Endothelial cell of umbilical vein (primary cell): Measurements from ENCODE around the gene ZNF600. TPM values are rescaled to one million over a fixed set of nuclear protein-coding genes. Genes with fewer than 3 reads are reported as not detected.
A peak's percentile ranks its signal among the peaks of the same experiment; 100 is the strongest.
"Not testable (repeated sequence)": the region's sequence is repeated elsewhere in the genome, so short reads cannot be mapped to it uniquely, and the experiment has no call there.

Experiments
- Bru-seq: library from RNA; stranded (reverse); fragments of 400-500 nt; gene quantifications from one replicate; lab custom pipeline; 2021; lab: Mats Ljungman, UMichigan
- BruChase-seq, 2 experiments: library from RNA; stranded (reverse); fragments of 400-500 nt; gene quantifications; one replicate each; lab custom pipeline; 2021; lab: Mats Ljungman, UMichigan
- BruUV-seq: library from RNA; stranded (reverse); fragments of 400-500 nt; replicated peaks from 2 replicates; lab custom pipeline; 2021; lab: Mats Ljungman, UMichigan
- CTCF ChIA-PET: fragments of 300-600, 350-600 bp; sonication (Branson Sonifier 250); formaldehyde crosslinking; loops from one replicate; lab custom pipeline; 2021; ENCODE audit warnings: antibody characterized with exemption, inconsistent platforms; lab: Charles Lee
- POLR2A ChIA-PET: fragments of 300-600, 350-600 bp; sonication (Branson Sonifier 250); formaldehyde crosslinking; loops from one replicate; lab custom pipeline; 2021; ENCODE audit warnings: antibody characterized with exemption, inconsistent platforms; lab: Charles Lee
- DNase-seq: peaks from one replicate; pipeline ENCODE4 v3.0.0-alpha.2; 2011; ENCODE audit warnings: low read depth, low spot score
- FAIRE-seq: peaks from 2 replicates; lab custom pipeline; 2011; peaks lifted over from hg19 to GRCh38; lab: Jason Lieb, UNC
- H2AFZ ChIP-seq: 2 replicates; pipeline ENCODE4 v1.6.0; 2012; ENCODE audit warnings: low read depth, low read length, control low read depth, inconsistent platforms
- H3K27ac ChIP-seq: 2 replicates; pipeline ENCODE4 v1.5.1; 2011; ENCODE audit warnings: low read depth, mild to moderate bottlenecking, control low read depth, low read length, moderate library complexity; ENCODE audit not compliant: insufficient read depth
- H3K27me3 ChIP-seq, 2 experiments: 2 replicates each; pipeline versions ENCODE4 v1.6.0 to v1.6.1; 2011; ENCODE audit warnings: low read length in 2 of 2, mixed read lengths in 1 of 2; ENCODE audit not compliant: control insufficient read depth in 2 of 2, insufficient read depth in 2 of 2
- H3K36me3 ChIP-seq, 2 experiments: 2 replicates in 1 of 2; 3 replicates in 1 of 2; pipeline ENCODE4 v1.5.1; 2011; ENCODE audit warnings: low read length in 2 of 2, mild to moderate bottlenecking in 1 of 2, moderate library complexity in 1 of 2; ENCODE audit not compliant: control insufficient read depth in 2 of 2, insufficient read depth in 2 of 2; ENCODE audit errors: extremely low read depth in 1 of 2
- H3K4me1 ChIP-seq: 3 replicates; pipeline ENCODE4 v1.5.1; 2011; ENCODE audit warnings: mild to moderate bottlenecking, low read length; ENCODE audit not compliant: control insufficient read depth, insufficient read depth; ENCODE audit errors: extremely low read depth
- H3K4me2 ChIP-seq: 2 replicates; pipeline ENCODE4 v1.6.1; 2011; ENCODE audit warnings: low read length, control low read depth, mixed read lengths; ENCODE audit not compliant: insufficient read depth
- H3K4me3 ChIP-seq, 3 experiments: fragments of 200-600 bp in 1 of 3; sonication (generic), shearing (Covaris generic) in 1 of 3; replicated peaks in 1 of 3; 2 replicates each; pipeline ENCODE4 v1.5.1; 2011 to 2016; ENCODE audit warnings: control low read depth in 3 of 3, low read length in 3 of 3, mild to moderate bottlenecking in 2 of 3, inconsistent platforms in 1 of 3, low read depth in 1 of 3, moderate library complexity in 1 of 3; ENCODE audit not compliant: insufficient read depth in 1 of 3
- H3K79me2 ChIP-seq: 2 replicates; pipeline ENCODE4 v1.6.0; 2012; ENCODE audit warnings: low read length, inconsistent platforms; ENCODE audit not compliant: control insufficient read depth, insufficient read depth
- H3K9ac ChIP-seq: replicated peaks from 2 replicates; pipeline ENCODE3; 2011; ENCODE audit warnings: low read length, control low read depth; ENCODE audit not compliant: insufficient read depth; ENCODE audit errors: extremely low read depth
- H3K9me1 ChIP-seq: replicated peaks from 3 replicates; pipeline ENCODE4 v1.6.0; 2011; ENCODE audit warnings: mild to moderate bottlenecking, low read length; ENCODE audit not compliant: control insufficient read depth, insufficient read depth; ENCODE audit errors: extremely low read depth
- H3K9me3 ChIP-seq: replicated peaks from 2 replicates; pipeline ENCODE4 v1.5.1; 2012; ENCODE audit warnings: low read length, inconsistent platforms; ENCODE audit not compliant: control insufficient read depth, insufficient read depth
- H4K20me1 ChIP-seq: replicated peaks from 2 replicates; pipeline ENCODE3; 2011; ENCODE audit warnings: mild to moderate bottlenecking, low read length; ENCODE audit not compliant: control insufficient read depth, insufficient read depth; ENCODE audit errors: extremely low read depth
- CTCF ChIP-seq, 2 donors: IDR thresholded peaks; 1 replicate in 1 of 2; 2 replicates in 1 of 2; pipeline ENCODE4 v1.5.1; 2011; ENCODE audit warnings: low read length in 2 of 2, mild to moderate bottlenecking in 2 of 2, moderate library complexity in 2 of 2, control low read depth in 1 of 2, inconsistent platforms in 1 of 2, low read depth in 1 of 2; ENCODE audit not compliant: insufficient read depth in 1 of 2; ENCODE audit errors: extremely low read depth in 1 of 2
- POLR2A ChIP-seq: IDR thresholded peaks from 2 replicates; pipeline ENCODE4 v1.6.1; 2012; ENCODE audit warnings: low read depth, mild to moderate bottlenecking, control low read depth, low read length
- POLR2AphosphoS5 ChIP-seq: IDR thresholded peaks from 2 replicates; pipeline ENCODE4 v1.6.1; 2012; ENCODE audit warnings: low read depth, mild to moderate bottlenecking, control low read depth, low read length, moderate library complexity; ENCODE audit not compliant: insufficient read depth
- dilution Hi-C: fragments of 300-500 bp; cut with MboI; formaldehyde crosslinking; loops from one replicate; pipeline ENCODE4 v1.15.0; 2019; ENCODE audit warnings: low sequenced_read_pairs; ENCODE audit not compliant: extremely low pct_ligation_motif_present
- intact Hi-C: fragments of 100-400 bp; cut with micrococcal nuclease; formaldehyde crosslinking; loops from one replicate; pipeline ENCODE4 v1.10.0; 2022
- long read RNA-seq: library from polyadenylated mRNA; stranded (forward); transcript quantifications from one replicate; pipeline ENCODE4 v2.0.0, GENCODE V29; 2021
- polyA minus RNA-seq, 3 experiments: library from RNA; depleted of rRNA, polyadenylated mRNA; stranded (reverse); fragments of >200 nt; gene quantifications; 1 replicate in 1 of 3; 2 replicates in 2 of 3; pipeline ENCODE4 v1.2.3, GENCODE V29; 2011
- polyA plus RNA-seq, 4 experiments: library from polyadenylated mRNA; depleted of rRNA in 3 of 4; stranded (reverse) in 3 of 4; unstranded in 1 of 4; fragments of >200 nt; gene quantifications; 2 replicates each; pipeline versions ENCODE4 v1.2.1 to v1.2.3, GENCODE V29; 2011 to 2012; ENCODE audit warnings: missing spikeins in 1 of 4
- total RNA-seq: library from RNA; stranded (reverse); gene quantifications from 2 replicates; pipeline ENCODE4 v1.2.3, GENCODE V29; 2021

The ZNF600 gene
- total RNA-seq (5.2 and 7.9 TPM in 2 replicates), polyA plus RNA-seq (5.8 and 7.2 TPM in 2 replicates), polyA minus RNA-seq (8.9 and 18.7 TPM in 2 replicates), Bru-seq, nascent RNA (percentile 50 among the genes with signal in this experiment), BruChase-seq, experiment 1, labeled RNA remaining after a 6-hour chase (percentile 55 among the genes with signal in this experiment), BruChase-seq, experiment 2, labeled RNA remaining after a 2-hour chase (percentile 52 among the genes with signal in this experiment)
- 3.2 and 5.5 TPM in 2 replicates for polyA plus RNA-seq (2011; cell fraction: cytosol; rRNA removed)
- 34.2 and 41.2 TPM in 2 replicates for polyA plus RNA-seq (2011; cell fraction: nucleus; rRNA removed)
- polyA plus RNA-seq (2012): 5.0 TPM in 2 replicates
- 3.9 TPM for polyA minus RNA-seq (2011; cell fraction: cytosol; rRNA and poly(A)+ RNA removed)
- 10.1 and 16.3 TPM in 2 replicates for polyA minus RNA-seq (2011; cell fraction: nucleus; rRNA and poly(A)+ RNA removed)
- long read RNA-seq, partial matches to known transcripts: 1 of 15 reads
- long read RNA-seq, other reads (novel, unspliced or antisense): 7 of 15 reads

DNA sequence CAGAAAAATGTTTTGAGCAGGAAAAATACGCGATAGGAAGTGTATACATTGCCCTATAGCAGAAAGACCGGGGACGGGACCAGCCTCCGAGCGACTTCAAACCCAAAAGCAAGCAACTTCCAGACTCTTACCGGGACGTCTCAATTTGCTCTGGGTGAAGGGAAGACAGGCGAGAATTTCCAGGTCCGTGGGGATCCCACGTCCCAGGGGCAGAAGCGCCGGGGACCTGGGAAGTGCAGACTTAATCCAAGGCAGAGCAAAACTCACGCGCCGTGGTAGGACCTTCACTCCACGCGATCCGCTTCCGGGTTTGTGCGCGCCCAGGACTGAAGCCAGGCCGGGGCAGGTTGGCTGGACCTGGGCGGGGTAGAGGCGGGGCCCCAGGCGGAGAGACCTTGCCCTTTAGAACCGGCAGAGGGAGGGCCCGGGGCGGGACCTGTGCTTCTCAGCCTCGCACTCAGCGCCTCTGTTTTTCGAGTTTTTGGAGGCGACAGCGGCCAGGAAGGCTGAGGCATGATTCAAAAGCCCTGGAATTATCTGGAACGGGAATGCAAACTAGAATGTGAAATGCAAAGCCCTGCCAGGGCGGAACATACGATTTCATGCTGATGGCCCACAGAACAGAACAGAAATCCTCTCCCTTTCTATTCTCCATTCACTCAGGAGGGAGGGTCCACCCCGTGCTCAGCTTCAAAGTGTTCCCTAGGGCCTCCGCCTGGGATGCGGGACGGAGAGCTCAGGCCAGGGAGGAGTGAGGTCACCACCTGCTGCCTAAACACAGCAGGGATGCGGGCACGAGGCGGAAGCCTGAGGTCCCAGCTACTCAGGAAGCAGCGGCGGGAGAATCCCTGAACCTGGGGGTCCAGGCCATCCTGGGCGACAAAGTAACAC is at the start of gene ZNF600:
Gene ZNF600, minus strand, starts transcription at position 328 of the 891 bp plus-strand sequence. CDS start 7,903 bp downstream, outside the sequence.
- H4K20me1 ChIP-seq, H3K36me3 ChIP-seq, H3K27ac ChIP-seq, H3K9me3 ChIP-seq, H3K79me2 ChIP-seq, POLR2A ChIA-PET, H3K9me1 ChIP-seq, H3K27me3 ChIP-seq, dilution Hi-C loops, BruUV-seq: not testable (repeated sequence)
- H3K4me3 ChIP-seq: peak within 1 kb of the TSS; percentile 45 to 95 (median 88)
- CTCF ChIA-PET: interaction anchor here (0.6 kb wide), 1 partner anchor 148 kb away, joined by 4 read pairs; no protein-coding TSS in a partner anchor
- H3K4me2 ChIP-seq: peak within 1 kb of the TSS; percentile 75
- DNase-seq: peak; percentile 70
- peak within 1 kb of the TSS; percentile 100 for H2AFZ ChIP-seq
- H3K4me1 ChIP-seq: peaks cover 12% of the 10 kb centered on the region
- intact Hi-C loops: loop anchor here (2.0 kb wide), 1 partner anchor 176 kb away; the partner anchor contains the start of gene ZNF816
- peak in 1 of 2 donors; percentile 8 for TF ChIP-seq CTCF (IDR thresholded peaks at IDR 0.05; ENCODE audit: extremely low read depth in 1 of 2, insufficient read depth in 1 of 2, low read depth in 1 of 2, low read length in 2 of 2)
- peak; percentile 50 for TF ChIP-seq POLR2AphosphoS5
- TF ChIP-seq POLR2A: peak; percentile 68
- peak; percentile 93 for FAIRE-seq
- H3K9ac ChIP-seq: peak within 1 kb of the TSS; percentile 84

- H3K27ac ChIP-seq, H3K9me1 ChIP-seq, H3K36me3 ChIP-seq, H3K4me2 ChIP-seq, H3K9me3 ChIP-seq, FAIRE-seq, DNase-seq, CTCF ChIA-PET, dilution Hi-C loops, H3K4me3 ChIP-seq, POLR2A ChIA-PET, H2AFZ ChIP-seq, intact Hi-C loops, H3K27me3 ChIP-seq, H4K20me1 ChIP-seq, H3K4me1 ChIP-seq, H3K79me2 ChIP-seq, BruUV-seq, H3K9ac ChIP-seq: not testable (repeated sequence)
Observed at GRCh38 chr19:52834289-52834688, 47.7 kb upstream of the ZNF600 start.

DNA sequence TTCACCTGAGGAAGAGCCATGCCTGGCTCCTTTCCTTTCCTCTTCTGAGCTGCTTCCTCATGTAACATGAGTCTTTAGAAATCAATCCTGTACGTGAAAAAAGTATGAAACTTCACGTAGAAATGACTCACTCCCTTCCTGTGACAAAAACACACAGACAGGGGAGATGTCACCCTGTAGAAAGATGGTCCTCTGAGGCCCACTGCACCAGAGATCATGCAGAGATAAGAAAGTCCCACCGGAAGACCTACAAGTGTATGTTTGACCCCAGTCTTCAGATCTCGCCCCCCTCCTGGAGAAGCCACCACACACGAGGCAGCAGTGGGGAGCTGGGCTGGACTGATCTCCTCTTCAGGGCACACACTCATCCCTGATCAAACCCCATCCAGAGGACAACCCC is 47.0 kb upstream of the ZNF600 start:
- CTCF ChIA-PET, H3K79me2 ChIP-seq, intact Hi-C loops, H3K9me3 ChIP-seq, H3K4me3 ChIP-seq, DNase-seq, H3K27ac ChIP-seq, H4K20me1 ChIP-seq, dilution Hi-C loops, H3K9me1 ChIP-seq, H3K27me3 ChIP-seq, H3K36me3 ChIP-seq, H2AFZ ChIP-seq, FAIRE-seq, POLR2A ChIA-PET, H3K4me2 ChIP-seq, BruUV-seq, H3K4me1 ChIP-seq, H3K9ac ChIP-seq: not testable (repeated sequence)
